ENCODE data around the gene MAD2L2.

GRCh38 chr1:11649624-11650330, 31.2 kb downstream of the MAD2L2 start:
- TF ChIP-seq CTCF (IDR thresholded peaks at IDR 0.05) (no peak), POLR2AphosphoS5 (IDR thresholded peaks at IDR 0.05; ENCODE audit: low read depth, low read length) (no peak)

Measured in Panc1 (cell line).